ENCODE measurements around the gene MKI67.

Gene MKI67

GRCh38 chr10:128063736-128064107, 62.5 kb downstream of the MKI67 start:
- no peak for DNase-seq

GRCh38 chr10:128062881-128063563, 63.2 kb downstream of the MKI67 start:
- no peak for DNase-seq

- DNase-seq: no peak
These were observed 63.8 kb downstream of the MKI67 start for GRCh38 chr10:128062331-128062880.

DNA sequence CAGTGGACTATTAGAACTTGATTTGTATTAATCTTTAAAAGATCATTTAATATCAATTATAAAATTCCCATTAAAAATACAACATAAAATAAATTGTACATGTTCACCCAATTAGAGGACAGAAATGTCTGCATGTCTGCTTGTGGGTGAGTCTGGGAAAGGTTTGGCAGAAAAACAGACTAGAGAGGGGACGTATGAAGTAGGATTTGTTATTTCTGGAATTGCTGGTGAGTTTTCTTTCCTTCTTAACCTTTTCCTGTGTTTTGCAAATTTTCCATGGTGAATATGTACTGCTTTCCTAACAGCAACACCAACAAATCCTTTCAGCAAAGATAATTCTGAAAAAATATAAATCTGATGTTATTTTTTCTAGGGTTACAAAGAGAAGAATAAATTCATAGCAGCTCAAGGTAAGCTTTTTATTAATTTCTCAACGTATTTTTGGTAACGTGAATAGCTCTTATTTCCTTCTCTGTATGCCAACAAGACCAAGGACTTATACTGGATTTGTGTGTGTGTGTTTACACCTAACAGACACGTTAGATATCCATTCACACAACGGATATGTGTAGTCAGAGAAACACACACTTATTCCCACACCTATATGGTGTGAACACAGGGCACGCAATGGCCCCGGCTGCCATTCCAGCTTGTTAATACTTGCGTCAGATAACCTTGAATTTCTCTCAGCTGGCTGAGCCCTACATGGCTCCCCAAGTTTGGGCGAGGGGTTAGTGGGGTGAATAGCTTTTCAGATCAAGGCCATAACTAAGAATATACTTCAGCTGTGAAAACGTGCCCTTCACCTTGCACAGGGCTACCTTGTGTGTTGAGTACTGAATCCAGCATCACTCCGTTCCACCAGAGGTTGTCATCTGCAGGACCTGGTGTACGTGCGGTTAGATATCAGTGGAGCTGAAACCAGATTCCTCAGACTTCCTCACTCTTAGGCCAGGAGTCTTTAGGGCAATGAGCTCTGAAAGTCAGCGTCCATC, 64.6 kb downstream of the MKI67 start:
- DNase-seq: no peak

- DNase-seq: no peak
These were observed 65.6 kb downstream of the MKI67 start for GRCh38 chr10:128060341-128061250.

- DNase-seq: no peak
These were observed 66.3 kb downstream of the MKI67 start for GRCh38 chr10:128059982-128060293.

- no peak for DNase-seq
These were observed 66.8 kb downstream of the MKI67 start for GRCh38 chr10:128059266-128059981.

GRCh38 chr10:128058750-128059134, 67.5 kb downstream of the MKI67 start:
- no peak for DNase-seq

DNA sequence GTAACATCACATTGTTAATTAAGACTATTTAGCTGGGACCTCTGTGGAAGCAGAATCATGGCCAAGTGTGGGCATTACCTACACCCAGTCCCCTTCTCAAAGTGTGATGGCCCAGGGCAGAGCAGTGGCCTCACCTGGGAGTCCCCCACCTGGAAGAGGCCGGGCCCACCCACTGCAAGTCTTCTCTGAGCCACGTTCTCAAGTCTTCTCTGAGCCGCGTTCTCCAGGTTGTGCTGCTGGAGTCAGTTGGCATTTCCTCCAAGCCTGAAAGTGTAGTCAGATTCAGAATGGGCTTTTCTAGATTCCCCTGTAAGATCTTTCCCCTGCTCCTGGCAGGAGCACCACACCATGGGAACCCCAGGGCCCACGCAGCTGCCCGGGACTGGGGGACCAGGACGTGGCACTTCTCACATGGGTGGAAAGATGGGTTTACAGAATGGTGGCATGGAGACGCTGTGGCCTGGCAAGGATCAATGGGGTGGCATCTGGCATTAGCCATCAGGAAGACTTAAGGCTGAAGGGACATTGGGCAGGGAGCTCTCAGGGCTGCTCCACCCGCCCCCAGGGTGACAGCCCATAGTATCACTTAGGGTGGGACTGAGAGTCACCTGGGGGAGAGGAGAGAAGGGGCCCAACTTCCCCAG, 68.0 kb downstream of the MKI67 start:
- DNase-seq: no peak

DNA sequence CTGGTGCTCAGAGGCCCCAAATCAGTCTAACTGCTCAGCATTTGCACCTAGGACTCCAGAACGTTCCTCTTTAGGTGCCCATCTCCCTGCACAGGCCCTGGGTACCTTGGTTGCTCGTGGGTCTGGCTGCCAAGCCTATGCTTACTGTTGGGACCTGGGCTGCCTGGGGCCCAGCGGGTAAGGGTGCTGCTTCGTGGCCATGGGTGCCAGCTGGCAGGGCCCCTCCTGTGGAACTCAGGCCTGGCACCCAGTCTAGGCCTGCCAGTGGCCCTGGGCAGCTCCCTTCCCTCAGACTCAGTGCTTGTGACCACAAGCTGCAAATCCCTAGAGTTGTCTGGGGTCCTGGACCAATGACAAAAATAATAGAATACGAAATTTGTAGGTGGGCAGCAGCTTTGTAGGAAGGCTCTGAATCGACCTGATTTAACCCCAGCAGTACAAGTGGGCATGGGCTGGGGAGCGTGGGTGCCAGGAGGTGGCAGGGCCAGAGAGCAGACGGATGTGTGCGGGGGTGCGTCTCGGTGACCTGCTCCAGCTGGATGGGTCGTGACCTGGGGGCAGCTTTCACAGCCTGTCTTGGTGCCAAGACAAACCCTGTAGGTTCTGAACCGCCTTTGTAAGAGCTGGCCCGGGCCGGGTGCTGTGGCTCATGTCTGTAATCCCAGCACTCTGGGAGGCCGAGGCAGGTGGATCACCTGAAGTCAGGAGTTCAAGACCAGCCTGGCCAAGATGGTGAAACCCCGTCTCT, 69.7 kb downstream of the MKI67 start:
- DNase-seq: no peak

DNA sequence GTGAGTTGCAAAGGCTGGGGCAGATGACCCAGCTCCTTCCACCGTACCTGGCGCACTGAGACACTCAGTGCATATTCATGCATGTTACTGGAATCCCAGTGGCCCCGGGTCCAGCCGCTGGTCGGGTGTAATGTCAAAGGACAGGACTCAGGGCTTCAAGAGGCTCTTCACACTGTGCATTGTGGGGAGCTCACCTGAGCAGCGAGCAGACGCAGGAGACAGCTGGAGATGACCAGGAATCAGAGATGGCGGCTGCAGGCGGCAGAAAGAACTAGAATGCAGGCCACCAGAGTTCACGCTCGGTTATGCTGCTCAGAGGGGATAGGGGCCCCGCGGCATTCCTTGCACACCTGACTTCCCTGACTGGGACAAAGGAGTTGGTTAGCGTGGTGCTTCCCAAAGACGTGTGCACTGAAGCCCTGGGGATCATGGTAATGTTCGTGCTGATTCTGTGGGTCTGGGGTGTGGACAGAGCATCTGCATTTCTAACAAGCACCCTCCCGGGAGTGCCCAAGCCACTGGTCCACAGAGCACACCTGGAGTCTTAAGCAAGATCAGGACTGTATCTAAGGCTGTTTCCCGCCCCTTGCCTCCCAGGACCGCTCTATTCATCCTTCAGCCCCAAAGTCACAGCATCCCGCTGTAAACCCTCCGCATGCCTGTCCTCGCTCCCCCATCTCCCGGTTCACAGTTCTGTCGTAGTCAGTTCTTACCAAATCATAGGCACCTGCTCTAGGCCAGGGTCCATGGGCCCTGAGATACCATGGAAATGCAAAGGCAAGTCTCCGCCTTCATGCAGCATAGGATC, 71.0 kb downstream of the MKI67 start:
- DNase-seq: no peak

- DNase-seq: no peak
These were observed 71.9 kb downstream of the MKI67 start for GRCh38 chr10:128054163-128054970.

DNA sequence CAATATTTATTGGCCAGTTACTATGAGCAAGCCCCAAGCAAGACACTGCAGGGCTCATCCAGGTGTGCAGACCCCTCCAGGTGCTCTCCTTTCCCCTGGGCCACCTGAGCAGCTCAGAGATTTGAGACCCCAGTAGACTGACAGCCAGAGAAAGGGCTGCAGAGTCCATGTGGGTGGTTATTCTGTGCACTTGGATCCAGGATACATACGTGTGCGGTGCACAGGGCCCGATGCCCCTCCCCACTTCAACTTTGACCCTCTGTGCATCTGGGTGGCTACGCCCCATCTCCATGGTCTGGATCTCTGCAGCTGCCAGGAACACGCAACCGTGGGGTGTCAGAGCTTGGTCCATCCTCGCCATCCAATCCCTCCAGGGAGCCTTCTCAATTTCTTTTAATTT, 72.9 kb downstream of the MKI67 start:
- DNase-seq: no peak

DNA sequence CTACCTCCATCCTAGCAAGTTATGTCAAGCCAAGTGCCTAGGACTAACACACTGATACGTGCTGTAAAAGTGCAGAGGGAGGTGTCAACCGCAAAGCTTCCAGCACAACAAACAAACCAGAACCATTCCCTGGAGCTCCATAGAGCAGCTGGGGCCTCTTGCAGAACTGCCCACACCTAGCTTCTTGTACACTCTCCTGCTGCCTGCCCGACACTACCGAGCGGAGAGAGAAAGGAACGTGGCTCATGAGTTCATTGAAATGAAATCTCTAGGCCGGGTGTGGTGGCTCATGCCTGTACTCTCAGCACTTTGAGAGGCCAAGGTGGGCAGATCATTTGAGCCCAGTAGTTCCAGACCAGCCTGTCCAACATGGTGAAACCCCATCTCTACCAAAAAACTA, 73.5 kb downstream of the MKI67 start:
- no peak for DNase-seq

- no peak for DNase-seq
These were observed 74.7 kb downstream of the MKI67 start for GRCh38 chr10:128051548-128051947.

GRCh38 chr10:128050936-128051335, 75.3 kb downstream of the MKI67 start:
- DNase-seq: no peak

- DNase-seq: no peak
These were observed 76.1 kb downstream of the MKI67 start for GRCh38 chr10:128050121-128050516.

- no peak for DNase-seq
These were observed 76.8 kb downstream of the MKI67 start for GRCh38 chr10:128049226-128050120.

Data from fibroblast of skin of scalp (primary cell).